Mucosa of rectum (tissue), 2 donors: ENCODE data around the gene EGLN3.

Experiments used
- H3K27ac ChIP-seq, 2 donors: one replicate each; pipeline ENCODE4 v1.7.0; 2013; ENCODE audit warnings: inconsistent platforms in 2 of 2, low read depth in 2 of 2, low read length in 2 of 2
- H3K27me3 ChIP-seq, 2 donors: one replicate each; pipeline ENCODE4 v1.7.0; 2013; ENCODE audit warnings: low read length in 2 of 2; ENCODE audit not compliant: control insufficient read depth in 2 of 2, insufficient read depth in 2 of 2
- H3K36me3 ChIP-seq, 2 donors: one replicate each; pipeline ENCODE4 v1.7.0; 2013; ENCODE audit warnings: low read length in 2 of 2; ENCODE audit not compliant: control insufficient read depth in 2 of 2, insufficient read depth in 2 of 2
- H3K4me1 ChIP-seq, 2 donors: one replicate each; pipeline ENCODE4 v1.7.0; 2013; ENCODE audit warnings: low read length in 2 of 2, mild to moderate bottlenecking in 1 of 2; ENCODE audit not compliant: control insufficient read depth in 2 of 2, insufficient read depth in 2 of 2
- H3K4me3 ChIP-seq, 2 donors: one replicate each; pipeline ENCODE4 v1.7.0; 2013; ENCODE audit warnings: low read length in 2 of 2
- H3K9ac ChIP-seq, 2 donors: one replicate each; pipeline ENCODE4 v1.7.0; 2013; ENCODE audit warnings: low read length in 2 of 2, low read depth in 1 of 2, mild to moderate bottlenecking in 1 of 2
- H3K9me3 ChIP-seq, 2 donors: one replicate each; pipeline ENCODE4 v1.7.0; 2013; ENCODE audit warnings: low read length in 2 of 2; ENCODE audit not compliant: control insufficient read depth in 2 of 2
- donor health status: healthy.
- donor health status: Normal muscosa, but diverticular disease.

The EGLN3 gene

DNA sequence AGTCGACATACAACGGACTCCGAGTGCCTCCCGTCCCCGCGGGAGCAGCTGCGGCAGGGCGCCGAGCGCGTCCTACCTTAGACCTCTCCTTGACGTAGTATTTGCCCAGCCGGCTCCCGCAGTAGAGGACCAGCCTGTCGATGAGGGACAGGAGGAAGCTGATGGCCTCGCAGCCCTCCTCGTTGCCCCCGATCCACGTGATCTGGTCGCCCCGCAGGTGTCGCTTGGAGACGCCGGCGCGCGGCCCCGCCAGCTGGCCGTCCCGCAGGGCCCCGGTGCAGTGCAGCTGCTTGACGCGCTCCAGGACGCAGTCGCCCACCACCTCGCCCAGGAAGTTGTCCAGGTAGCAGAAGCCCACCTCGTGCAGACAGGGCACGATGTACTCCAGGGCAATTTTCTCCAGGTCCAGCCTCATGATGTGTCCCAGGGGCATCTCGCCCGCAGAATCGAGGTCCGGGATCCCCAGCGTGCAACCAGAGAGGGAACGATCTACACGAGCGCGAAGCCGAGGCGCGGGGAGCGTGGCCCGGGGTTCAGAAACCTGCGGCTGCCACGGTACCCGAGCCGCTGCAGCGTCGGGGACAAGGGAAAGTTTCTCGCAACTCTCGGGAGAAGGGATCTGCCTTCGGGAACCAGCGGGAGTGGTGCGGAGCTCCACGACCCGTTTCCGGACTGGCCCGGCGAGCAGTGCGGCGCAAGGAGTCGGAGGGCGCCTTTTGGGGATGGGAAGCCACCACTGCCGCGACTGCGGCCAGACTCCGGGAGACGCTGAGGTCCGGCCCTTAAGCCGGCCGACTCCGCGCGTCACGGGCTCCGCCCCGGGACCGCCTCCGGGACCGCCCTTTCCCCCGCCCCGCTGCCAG lies at the start of gene EGLN3:
Gene EGLN3, minus strand, starts transcription at position 755 of the 863 bp plus-strand sequence. Its CDS starts 322 bp downstream, at position 433.
- Histone ChIP-seq H3K4me1 (peaks cover 4 to 12% of the 10 kb centered on the region in 2 donors), H3K9ac (peak within 1 kb of the TSS; percentile 79 to 86), H3K27ac (peak within 1 kb of the TSS; percentile 80 to 81), H3K36me3 (no peaks in the 10 kb centered on the region), H3K9me3 (no peaks in the 10 kb centered on the region), H3K4me3 (peak within 1 kb of the TSS; percentile 74 to 89), H3K27me3 (no peaks in the 10 kb centered on the region)

DNA sequence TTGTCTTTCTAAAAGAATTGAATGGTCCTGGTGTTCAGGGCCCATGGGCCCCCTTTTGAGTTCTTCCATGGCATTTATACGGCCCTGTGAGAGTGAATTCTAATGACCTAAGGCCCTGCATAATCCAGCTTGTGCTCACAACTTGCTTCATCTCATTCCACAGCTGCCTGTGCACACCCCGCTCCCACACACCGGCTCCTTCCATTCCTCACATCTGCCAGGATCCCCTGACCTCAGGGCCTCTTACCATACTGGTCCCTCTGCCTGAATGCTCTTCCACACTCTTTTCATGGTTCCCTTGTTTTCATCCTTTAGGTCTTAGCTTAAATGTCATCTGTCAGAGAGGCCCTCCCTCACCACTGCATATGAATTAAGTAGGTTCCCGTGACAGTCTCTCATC lies 49.5 kb upstream of the EGLN3 start:
- no peaks in the 10 kb centered on the region for H3K36me3 ChIP-seq
- no peak overlapping the region for H3K4me3 ChIP-seq
- no peaks in the 10 kb centered on the region for H3K4me1 ChIP-seq
- no peaks in the 10 kb centered on the region for H3K9me3 ChIP-seq
- H3K27me3 ChIP-seq, result no peaks in the 10 kb centered on the region
- H3K27ac ChIP-seq, result no peak overlapping the region
- no peak overlapping the region for H3K9ac ChIP-seq

DNA sequence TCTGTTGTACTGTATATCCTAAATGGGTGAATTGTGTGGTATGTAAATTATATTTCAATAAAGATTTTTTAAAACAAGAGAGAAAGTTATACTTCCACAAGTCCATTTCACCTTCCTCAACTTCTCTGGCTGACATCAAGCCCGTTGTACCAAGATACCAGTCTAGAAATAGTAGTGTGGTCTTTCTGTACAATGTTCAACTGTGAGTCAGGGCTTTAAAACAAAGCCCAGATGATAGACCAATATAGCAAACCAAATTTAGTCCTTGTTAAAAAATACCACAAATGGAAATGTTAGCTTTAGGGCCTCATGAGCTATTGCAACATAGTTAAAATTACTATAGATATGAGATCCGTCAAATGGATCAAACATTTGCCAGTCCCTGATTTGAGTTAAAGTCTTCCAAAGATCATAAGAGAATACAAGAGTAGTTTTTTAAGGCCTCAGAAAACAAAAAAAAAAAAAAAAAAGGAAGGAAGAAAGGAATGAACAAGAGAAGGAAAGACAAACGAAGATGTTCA lies 49.0 kb upstream of the EGLN3 start:
- H3K9me3 ChIP-seq, result no peaks in the 10 kb centered on the region

DNA sequence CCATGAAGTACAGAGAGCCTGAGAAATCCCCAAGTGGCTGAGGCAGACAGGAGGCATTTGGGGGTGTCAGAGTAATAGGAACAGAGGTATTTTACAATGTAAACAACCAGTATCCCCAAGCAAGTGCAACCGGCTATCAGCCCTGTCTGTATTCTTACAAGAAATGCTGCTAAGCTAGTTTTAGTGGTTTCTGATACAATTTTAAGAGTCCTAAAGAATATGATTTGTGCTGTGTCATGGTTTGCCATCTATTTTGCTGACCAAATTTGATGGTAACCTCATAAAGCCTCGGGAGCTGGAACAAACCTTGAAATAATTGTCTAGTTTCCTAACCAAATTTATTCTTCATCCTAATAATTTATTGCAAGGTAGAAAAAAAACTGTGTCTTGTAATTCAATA lies 46.7 kb upstream of the EGLN3 start:
- Histone ChIP-seq H3K36me3 (no peaks in the 10 kb centered on the region), H3K9me3 (no peaks in the 10 kb centered on the region), H3K4me3 (no peak overlapping the region), H3K9ac (no peak overlapping the region), H3K4me1 (no peaks in the 10 kb centered on the region), H3K27ac (no peak overlapping the region), H3K27me3 (no peaks in the 10 kb centered on the region)

More for the DNA sequence above, 49.0 kb upstream of the EGLN3 start:
- Histone ChIP-seq H3K27me3 (no peaks in the 10 kb centered on the region), H3K4me3 (no peak overlapping the region), H3K27ac (no peak overlapping the region), H3K36me3 (no peaks in the 10 kb centered on the region), H3K4me1 (no peaks in the 10 kb centered on the region), H3K9ac (no peak overlapping the region)

DNA sequence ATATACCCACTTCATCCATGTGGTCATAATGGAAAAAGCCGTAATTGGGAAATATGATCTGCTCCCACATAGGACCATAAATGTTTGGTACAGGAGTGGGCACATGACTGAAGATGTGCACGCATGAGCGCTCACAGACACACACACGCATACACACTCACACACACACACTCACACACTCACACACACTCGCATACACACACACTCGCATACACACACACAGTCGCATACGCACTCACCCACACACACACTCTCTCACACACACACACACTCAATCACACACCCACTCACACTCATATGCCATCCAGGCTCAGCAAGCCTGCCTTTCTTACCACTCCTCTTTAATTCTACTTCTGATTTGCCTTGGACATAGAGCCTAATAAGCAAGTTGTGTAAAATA lies 45.6 kb upstream of the EGLN3 start:
- H3K27me3 ChIP-seq, result no peaks in the 10 kb centered on the region

DNA sequence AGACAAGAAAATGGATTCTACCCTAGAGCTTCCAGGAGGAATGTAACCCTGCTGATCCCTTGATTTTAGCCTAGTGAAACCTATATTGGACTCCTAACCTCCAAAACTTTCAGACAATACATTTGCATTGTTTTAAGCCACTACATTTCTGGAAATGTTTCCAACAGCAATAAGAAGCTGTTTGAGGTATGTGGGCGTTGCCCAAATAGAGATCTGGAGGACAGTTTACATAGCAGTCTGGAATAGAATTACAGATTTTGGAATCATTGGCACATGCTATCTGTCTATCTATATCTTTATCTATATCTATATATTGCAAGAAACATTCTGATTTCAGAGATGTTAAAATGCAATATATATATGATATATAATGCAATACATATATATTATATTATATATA lies 42.4 kb upstream of the EGLN3 start:
- H3K4me1 ChIP-seq, result peaks cover 0 to 3% of the 10 kb centered on the region in 2 donors
- H3K9me3 ChIP-seq, result no peaks in the 10 kb centered on the region
- H3K27me3 ChIP-seq, result no peaks in the 10 kb centered on the region
- H3K4me3 ChIP-seq, result no peak overlapping the region
- H3K27ac ChIP-seq, result no peak overlapping the region
- no peaks in the 10 kb centered on the region for H3K36me3 ChIP-seq
- no peak overlapping the region for H3K9ac ChIP-seq

More for the DNA sequence above, 45.6 kb upstream of the EGLN3 start:
- Histone ChIP-seq H3K27ac (no peak overlapping the region), H3K4me3 (no peak overlapping the region), H3K9ac (no peak overlapping the region), H3K9me3 (no peaks in the 10 kb centered on the region), H3K36me3 (no peaks in the 10 kb centered on the region), H3K4me1 (no peaks in the 10 kb centered on the region)

DNA sequence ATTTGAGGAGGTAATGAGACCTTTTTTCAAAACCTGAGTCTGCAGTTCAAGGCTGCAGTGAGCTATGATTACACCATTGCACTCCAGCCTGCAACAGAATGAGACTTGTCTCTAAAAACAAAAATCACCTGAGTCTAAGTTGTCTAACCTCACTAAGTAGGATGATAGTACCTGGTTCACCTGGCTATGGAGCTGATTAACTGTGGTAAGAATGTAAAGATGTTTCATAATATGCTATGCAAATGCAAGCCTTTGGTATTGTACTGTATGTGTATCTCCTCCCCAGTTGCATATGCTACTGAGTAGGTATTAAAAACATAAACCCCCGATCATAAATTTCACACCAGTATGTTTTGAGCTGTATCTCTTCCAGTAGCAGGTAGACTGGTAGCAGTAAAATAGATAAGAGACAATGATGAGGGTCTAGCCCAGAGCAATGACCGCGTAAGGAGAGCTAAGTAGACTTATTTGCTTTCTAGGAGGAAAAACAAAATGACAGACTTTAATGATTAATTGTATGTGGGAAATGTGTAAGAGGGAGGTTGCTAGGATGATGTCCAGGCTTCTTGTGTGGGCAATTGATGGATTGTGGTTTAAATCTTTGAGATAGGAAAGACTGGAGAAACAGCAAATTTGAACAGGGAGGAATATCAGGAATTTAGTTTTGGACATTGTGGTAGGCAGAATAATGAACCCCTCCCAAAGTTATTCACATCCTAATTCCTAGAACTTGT lies 41.6 kb upstream of the EGLN3 start:
- Histone ChIP-seq H3K4me1 (peaks cover 0 to 3% of the 10 kb centered on the region in 2 donors), H3K9ac (no peak overlapping the region), H3K27me3 (no peaks in the 10 kb centered on the region), H3K36me3 (no peaks in the 10 kb centered on the region), H3K4me3 (no peak overlapping the region), H3K9me3 (no peaks in the 10 kb centered on the region), H3K27ac (no peak overlapping the region)

DNA sequence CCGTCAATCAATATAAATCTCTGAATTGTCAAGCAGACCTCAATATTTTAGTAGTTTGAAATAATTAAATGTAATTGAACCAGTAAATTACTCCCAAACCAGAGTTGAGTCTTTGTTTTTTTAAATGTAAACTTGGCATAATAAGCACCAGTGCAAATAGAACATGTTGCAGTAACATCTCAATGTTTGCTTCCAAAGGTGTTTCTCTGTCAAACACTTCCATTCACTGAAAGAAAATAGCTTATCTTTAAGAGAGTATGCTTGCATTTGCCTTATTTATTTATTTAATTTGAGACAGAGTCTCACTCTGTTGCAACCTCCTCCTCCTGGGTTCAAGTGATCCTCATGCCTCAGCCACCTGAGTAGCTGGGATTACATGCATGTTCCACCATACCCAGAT lies 39.9 kb upstream of the EGLN3 start:
- Histone ChIP-seq H3K9me3 (no peaks in the 10 kb centered on the region), H3K27ac (no peak overlapping the region)

DNA sequence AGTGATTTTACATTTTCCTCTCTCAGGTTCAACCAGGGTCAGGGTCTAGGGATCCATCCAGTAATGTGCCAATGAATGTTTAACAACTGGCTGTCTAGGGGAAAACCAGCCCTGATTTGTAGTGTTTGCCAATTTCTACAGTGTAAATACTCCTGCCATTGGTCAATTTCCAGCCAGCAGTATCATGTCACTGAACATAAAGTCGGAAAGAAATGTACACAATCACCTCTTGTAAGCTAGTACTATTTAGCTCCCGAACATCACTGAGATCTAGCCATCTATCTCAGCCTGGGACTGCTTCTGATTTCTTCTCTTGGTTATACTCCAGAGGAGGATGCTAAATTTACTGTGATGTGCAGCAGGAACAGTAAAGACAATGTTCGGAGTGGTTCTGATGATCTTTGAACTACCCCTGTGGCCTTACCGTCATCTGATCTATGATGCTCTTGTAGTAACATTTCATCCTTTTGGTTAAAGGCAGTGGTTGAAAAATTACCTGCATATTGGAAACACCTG lies 36.7 kb upstream of the EGLN3 start:
- Histone ChIP-seq H3K9me3 (peaks cover 0 to 4% of the 10 kb centered on the region in 2 donors), H3K27ac (no peak overlapping the region), H3K9ac (no peak overlapping the region), H3K4me3 (no peak overlapping the region), H3K27me3 (no peaks in the 10 kb centered on the region), H3K4me1 (peaks cover 0 to 3% of the 10 kb centered on the region in 2 donors), H3K36me3 (no peaks in the 10 kb centered on the region)

More for the DNA sequence above, 39.9 kb upstream of the EGLN3 start:
- no peak overlapping the region for H3K9ac ChIP-seq
- no peaks in the 10 kb centered on the region for H3K36me3 ChIP-seq
- no peaks in the 10 kb centered on the region for H3K27me3 ChIP-seq
- H3K4me3 ChIP-seq, result no peak overlapping the region
- peaks cover 0 to 3% of the 10 kb centered on the region in 2 donors for H3K4me1 ChIP-seq

DNA sequence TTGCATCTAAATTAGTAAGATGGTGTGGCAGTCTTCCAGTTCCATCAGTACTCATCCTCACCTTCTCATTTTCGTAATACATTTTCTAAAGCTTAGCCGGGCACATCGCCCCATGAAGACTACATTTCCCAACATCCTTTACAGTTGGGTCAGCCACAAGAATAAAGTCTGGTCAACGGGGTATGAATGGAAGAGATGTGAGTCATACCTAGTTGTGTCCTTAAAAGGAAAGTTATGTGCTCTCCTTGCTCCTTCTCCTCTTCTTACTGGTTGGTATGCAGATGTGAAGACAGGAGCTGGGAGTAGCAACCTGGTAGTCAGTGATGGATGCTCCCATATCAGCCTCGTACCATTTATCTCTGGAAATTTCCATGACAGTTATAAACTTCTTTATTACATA lies 35.9 kb upstream of the EGLN3 start:
- peaks cover 0 to 4% of the 10 kb centered on the region in 2 donors for H3K9me3 ChIP-seq
- H3K27me3 ChIP-seq, result no peaks in the 10 kb centered on the region
- H3K36me3 ChIP-seq, result no peaks in the 10 kb centered on the region
- no peak overlapping the region for H3K9ac ChIP-seq
- H3K4me1 ChIP-seq, result peaks cover 0 to 3% of the 10 kb centered on the region in 2 donors
- no peak overlapping the region for H3K4me3 ChIP-seq
- H3K27ac ChIP-seq, result no peak overlapping the region
